GM19397 (cell line): ENCODE measurements around the gene PCBP3.

ENCODE experiments used
- ATAC-seq: cut with Tn5 transposase; IDR thresholded peaks from one replicate; pipeline ENCODE4 v1.9.1; 2021; ENCODE audit warnings: mild to moderate bottlenecking, moderate library complexity; ENCODE audit not compliant: unreplicated experiment

PCBP3 gene

DNA sequence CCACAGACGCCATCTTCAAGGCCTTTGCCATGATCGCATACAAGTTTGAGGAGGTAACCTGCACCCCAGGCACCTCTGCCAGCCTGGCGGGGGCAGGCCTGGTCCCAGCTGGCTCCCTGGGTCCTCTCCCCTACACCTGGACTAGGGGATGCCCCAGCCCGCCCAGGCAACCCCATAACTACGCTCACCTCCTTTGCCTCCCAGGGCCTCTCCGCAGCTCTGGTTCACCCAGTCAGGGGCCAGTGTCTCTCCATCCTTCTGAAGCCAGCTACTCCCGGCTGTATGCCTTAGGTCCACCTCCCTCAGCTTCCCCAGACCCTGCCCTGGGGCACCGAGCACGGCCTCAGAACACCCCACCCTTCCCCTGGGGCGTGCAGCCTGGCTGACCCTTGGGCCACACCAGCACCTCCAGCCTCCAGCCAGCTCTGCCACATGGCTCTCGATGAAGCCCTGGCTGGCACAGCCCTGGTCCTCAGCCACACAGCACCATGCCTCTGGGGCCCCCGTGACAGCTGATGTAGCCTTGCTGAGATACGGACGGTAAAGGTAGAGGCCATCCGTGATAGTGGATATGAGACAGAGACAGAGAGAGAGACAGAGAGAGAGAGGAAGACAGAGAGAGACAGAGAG, 257.7 kb downstream of the PCBP3 start:
- ATAC-seq, result no peak

- no peak for ATAC-seq
Observed at GRCh38 chr21:45902292-45902995, 258.9 kb downstream of the PCBP3 start.

DNA sequence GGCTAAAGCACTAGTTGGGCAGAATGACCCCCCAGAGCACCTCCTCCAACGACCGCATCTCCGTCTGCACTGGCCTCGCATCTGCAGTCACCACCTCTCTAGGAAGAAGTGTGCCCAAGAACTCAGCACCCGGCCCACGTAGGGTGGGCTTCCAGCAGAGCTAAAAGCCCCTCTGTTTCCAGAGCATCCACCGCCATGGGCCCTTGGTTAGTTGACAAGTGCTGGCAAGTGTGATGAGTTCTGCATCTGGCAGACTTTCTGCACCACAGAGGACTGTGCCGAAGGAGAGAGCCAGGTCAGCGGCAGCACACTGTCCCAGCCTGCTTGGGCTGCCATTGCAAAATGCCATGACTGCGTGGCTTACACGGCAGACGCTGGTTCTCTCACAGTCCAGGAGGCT, 261.7 kb downstream of the PCBP3 start:
- ATAC-seq, result no peak

DNA sequence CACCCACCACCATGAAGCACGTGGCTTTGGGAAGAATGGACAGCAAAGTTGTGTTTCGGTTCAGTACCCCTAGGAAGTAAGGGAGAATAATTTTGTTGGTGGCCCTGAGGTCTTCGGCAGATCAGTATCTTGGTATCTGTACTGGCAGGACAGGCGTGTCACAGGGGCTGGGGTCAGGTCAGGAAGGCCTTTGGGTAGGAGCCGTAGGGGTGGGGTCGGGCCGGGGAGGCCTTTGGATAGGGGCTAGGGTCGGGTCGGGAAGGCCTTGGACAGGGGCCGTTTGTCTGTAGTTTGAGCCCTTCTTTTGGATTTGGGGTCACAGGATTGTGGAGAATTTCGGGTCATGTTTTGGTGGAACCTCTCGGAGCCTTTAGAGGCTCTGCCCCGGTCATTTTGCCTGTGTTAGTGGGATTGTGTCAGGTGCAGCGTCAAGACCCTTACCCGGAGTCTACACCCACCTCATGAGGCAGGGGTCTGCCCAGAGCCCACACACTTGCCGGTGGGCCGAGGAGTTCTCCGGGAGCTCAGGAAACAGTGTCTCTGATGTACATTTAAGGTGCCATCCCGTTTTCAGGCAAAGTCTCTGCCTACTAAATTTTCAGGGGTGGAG, 262.8 kb downstream of the PCBP3 start:
- ATAC-seq, result no peak

DNA sequence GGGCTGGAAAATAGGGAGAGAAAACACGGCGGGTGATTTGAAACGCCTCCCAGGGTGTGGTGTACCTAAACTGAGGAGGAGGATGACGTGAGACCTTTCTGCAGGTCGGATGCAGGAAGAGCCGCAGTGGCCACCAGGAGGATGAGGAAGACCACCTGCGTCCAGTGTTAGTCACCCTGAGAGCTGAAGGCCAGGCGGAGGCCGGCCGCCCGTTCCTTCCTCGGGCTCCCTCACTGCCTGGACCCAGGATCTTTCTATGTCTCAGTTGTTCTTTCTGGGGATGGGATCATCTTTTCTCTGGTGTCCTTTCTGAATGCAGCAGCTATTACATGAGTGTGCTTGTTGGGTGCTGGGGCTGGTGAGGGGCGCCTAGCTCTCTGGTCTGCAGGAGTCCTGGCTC, 263.3 kb downstream of the PCBP3 start:
- ATAC-seq, result no peak

- ATAC-seq, result no peak
Observed at GRCh38 chr21:45908536-45909237, 265.2 kb downstream of the PCBP3 start.

DNA sequence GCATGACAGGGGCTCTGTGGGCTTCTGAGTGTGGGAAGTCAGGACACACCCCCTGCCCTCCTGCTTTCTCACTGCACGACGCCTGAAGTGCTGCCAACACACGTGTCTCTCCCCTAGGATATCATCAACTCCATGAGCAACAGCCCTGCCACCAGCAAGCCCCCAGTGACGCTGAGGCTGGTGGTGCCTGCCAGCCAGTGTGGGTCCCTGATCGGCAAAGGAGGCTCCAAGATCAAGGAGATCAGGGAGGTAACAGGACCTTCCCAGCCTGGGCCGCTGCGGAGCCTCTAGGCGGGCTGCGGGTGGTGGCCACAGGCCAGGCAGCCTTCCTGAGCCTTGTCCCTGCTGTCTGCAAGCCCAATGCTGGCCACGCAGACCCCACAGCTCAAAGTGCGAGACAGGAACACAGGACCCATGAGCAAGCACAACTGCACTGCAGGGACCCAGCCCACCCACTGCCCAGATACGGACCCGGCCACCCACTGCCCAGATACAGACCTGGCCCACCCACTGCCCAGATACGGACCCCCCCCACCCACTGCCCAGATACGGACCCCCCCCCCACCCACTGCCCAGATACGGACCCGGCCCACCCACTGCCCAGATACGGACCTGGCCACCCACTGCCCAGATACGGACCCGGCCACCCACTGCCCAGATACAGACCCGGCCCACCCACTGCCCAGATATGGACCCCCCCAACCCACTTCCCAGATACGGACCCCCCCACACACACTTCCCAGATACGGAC, 265.9 kb downstream of the PCBP3 start:
- ATAC-seq, result no peak

GRCh38 chr21:45910155-45910547, 266.6 kb downstream of the PCBP3 start:
- no peak for ATAC-seq

DNA sequence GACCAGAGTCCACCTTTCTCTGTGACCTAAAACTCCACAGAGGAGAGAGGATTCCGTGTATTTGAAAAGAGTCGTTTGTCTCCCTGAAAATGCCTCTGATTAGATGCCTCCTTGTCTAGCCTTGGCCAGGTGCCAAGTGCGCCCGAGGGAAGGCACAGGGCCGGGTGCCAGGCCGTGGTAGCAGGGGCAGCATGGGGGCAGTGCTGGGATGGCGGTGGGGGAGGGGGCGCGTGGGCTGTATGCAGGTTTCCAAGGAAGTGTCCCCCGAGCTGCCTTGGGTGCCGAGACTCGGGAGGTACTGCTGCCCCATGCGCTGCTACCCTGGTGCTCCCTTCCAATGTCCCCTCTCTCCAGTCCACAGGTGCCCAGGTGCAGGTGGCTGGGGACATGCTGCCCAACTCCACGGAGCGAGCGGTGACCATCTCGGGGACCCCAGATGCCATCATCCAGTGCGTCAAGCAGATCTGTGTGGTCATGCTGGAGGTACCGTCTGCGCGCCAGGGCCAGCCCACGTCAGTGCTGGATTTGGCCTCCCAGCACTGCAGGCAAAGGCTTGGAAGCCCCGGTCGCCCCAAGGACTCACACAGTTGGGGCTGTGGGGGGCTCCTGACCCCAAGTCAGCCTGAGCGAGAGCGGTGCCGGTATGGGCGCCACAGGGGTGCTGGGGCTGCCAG, 267.2 kb downstream of the PCBP3 start:
- no peak for ATAC-seq

GRCh38 chr21:45911806-45912325, 268.3 kb downstream of the PCBP3 start:
- no peak for ATAC-seq

DNA sequence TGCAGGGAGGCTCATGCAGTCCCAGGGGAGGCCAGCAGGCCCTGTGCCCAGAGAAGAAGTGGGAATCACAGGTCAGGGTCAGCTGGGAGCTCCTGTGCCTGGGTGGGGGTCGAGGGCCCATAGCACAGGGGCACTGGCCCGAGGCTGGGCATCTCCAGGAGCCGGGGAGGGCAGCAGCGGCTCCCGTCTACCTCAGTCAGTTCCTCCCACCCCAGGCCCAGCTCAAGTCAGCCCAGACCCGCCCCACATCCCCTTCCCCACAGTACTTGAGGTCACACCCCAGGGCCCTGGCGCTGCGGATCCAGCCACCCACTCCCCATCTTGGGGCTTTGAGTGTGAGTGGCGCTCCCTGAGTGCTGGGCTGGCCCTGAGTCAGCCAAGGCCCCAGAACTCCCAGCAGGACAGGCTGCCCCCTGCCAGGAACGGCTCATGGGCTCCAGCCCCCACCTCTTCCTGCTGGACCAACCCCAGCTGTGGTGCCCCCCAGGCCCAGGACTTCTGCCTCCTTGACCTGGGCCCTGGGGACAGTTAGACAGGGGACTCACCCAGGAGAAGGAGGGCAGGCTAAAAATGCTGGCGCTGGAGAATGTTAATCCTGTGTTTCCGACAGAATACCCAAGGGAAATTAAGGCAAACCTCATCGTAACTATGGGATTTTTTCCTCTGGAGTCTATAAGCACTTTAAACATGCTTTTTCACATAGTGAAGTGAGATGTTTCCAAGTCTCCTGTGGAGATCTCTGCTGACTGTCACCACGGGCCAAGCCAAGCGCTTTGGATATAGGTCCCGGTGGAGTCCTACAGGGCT, 269.3 kb downstream of the PCBP3 start:
- ATAC-seq, result no peak

DNA sequence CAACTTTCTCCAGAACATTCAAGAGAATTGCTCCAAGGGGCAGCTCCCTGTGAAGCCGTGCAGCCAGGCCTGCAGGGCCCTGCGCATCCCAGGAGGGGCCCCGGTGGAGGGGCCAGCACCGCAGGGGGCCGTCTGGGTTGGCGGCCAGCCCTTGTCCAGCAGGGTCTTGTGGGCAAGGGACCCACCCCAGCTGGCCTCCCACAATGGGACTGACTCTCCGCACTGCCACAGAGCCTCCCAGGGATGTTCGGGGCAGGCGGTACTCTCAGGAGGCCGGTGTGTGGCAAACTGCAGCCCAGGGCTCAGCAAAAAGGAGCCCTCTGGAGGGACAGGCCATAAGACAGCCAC, 269.9 kb downstream of the PCBP3 start:
- no peak for ATAC-seq

- ATAC-seq, result no peak
Observed at GRCh38 chr21:45913886-45914285, 270.4 kb downstream of the PCBP3 start.

- no peak for ATAC-seq
Observed at GRCh38 chr21:45914321-45914845, 270.9 kb downstream of the PCBP3 start.

DNA sequence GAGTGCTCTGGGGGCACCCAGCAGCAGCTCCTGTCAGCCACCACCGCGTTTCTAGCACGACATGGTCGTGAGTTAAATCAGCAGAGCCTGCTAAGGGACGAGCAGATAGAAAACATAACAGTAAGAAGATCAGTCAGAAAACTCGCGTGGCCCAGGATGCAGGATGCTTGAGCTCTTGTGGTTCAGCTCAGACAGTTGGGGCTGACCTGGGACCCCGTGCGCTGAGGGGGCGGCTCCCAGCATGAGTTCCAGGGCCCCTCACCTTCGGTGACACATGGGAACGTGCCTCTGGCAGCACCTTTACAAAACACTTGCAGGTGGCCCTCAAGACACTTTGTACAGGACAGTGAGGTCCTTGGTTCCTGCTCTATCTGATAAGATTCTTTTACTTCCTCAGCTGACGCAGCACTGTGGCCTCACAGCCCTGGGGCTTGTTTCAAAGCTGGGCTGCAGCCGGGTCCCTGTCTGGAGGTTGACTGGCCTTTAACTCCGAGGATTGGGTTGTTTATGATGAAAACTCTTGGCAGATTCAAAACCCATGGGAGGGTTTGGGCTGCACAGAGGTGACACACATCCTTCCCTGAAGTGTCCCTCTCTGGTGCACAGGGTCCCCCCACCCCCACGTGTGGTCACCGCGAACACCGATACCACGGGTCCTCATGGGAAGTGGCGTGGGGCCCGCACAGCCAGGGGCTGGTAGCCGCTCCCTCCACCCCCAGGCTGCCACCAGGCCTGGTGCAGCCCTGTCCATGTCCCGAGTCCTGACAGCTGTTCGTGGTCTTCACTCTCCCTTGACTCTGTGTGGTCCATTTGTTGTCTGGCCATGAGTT, 272.7 kb downstream of the PCBP3 start:
- ATAC-seq, result no peak

DNA sequence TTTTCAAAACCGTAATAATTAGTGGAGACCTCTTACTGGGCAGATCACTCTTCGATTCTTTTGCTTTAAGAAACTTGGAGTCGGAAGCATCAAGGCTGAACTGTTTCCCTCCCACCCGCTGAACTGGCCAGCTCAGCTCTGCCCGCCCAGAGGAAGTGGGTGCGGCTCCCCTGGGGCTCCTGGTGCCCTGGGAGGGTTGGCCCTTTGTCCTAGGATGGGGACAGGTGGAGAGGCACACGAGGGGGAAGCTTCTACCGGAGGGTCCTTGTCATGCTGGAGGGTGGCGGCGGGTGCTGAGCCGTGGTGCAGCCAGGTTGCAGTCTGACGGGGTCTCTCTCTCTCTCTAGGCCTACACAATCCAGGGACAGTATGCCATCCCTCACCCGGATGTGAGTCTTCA, 273.7 kb downstream of the PCBP3 start:
- ATAC-seq, result no peak

GRCh38 chr21:45918011-45918410, 274.5 kb downstream of the PCBP3 start:
- ATAC-seq, result no peak

- no peak for ATAC-seq
Observed at GRCh38 chr21:45918835-45919447, 275.4 kb downstream of the PCBP3 start.
